Karpas-422 (cell line): ENCODE measurements around the gene PRKAG2. TPM values are rescaled to one million over a fixed set of nuclear protein-coding genes. Genes with fewer than 3 reads are reported as not detected.
A peak's percentile ranks its signal among the peaks of the same experiment; 100 is the strongest.

Source experiments
- DNase-seq: peaks from one replicate; pipeline ENCODE4 v3.0.0-alpha.2; 2015
- H2AFZ ChIP-seq: fragments of 200-600 bp; sonication (generic); 2 replicates; pipeline ENCODE4 v1.6.1; 2014; ENCODE audit warnings: antibody characterized with exemption, low read length, mixed read lengths
- H3K27ac ChIP-seq: fragments of 200-600 bp; sonication (generic); 2 replicates; pipeline ENCODE4 v1.5.1; 2014; ENCODE audit warnings: mild to moderate bottlenecking, low read length, moderate library complexity
- H3K27me3 ChIP-seq: fragments of 200-600 bp; sonication (generic); 2 replicates; pipeline ENCODE4 v1.6.1; 2014; ENCODE audit warnings: low read length, mixed read lengths
- H3K36me3 ChIP-seq: fragments of 200-600 bp; sonication (generic); 2 replicates; pipeline ENCODE4 v1.6.1; 2014; ENCODE audit warnings: low read length, mixed read lengths; ENCODE audit not compliant: insufficient read depth
- H3K4me1 ChIP-seq: fragments of 200-600 bp; sonication (generic); 2 replicates; pipeline ENCODE4 v1.6.1; 2014; ENCODE audit warnings: mild to moderate bottlenecking, low read length, mixed read lengths
- H3K4me2 ChIP-seq: fragments of 200-600 bp; sonication (generic); 2 replicates; pipeline ENCODE4 v1.6.1; 2014; ENCODE audit warnings: low read length, low read depth, mild to moderate bottlenecking; ENCODE audit not compliant: poor library complexity, severe bottlenecking
- H3K4me3 ChIP-seq: fragments of 200-600 bp; sonication (generic); 2 replicates; pipeline ENCODE4 v1.5.1; 2014; ENCODE audit warnings: mild to moderate bottlenecking, antibody characterized with exemption, low read length, mixed read lengths
- H3K79me2 ChIP-seq: fragments of 200-600 bp; sonication (generic); 2 replicates; pipeline ENCODE4 v1.6.1; 2014; ENCODE audit warnings: mild to moderate bottlenecking, low read length, mixed read lengths
- H3K9ac ChIP-seq: fragments of 200-600 bp; sonication (generic); 2 replicates; pipeline ENCODE4 v1.6.0; 2014; ENCODE audit warnings: low read length
- H3K9me2 ChIP-seq: fragments of 200-600 bp; sonication (generic), shearing (Covaris generic); replicated peaks from 2 replicates; pipeline ENCODE4 v1.6.0; 2014; ENCODE audit warnings: mild to moderate bottlenecking, low read length, moderate library complexity; ENCODE audit not compliant: insufficient read depth
- H3K9me3 ChIP-seq: fragments of 300-700, 200-600 bp; sonication (generic); 2 replicates; pipeline ENCODE4 v1.6.1; 2014; ENCODE audit warnings: low read length, mixed read lengths
- H4K20me1 ChIP-seq: fragments of 200-600 bp; sonication (generic); 2 replicates; pipeline ENCODE4 v1.6.1; 2014; ENCODE audit warnings: mild to moderate bottlenecking, antibody characterized with exemption, low read length, low read depth; ENCODE audit not compliant: insufficient read depth
- total RNA-seq: library from RNA; depleted of rRNA; stranded (reverse); fragments of >200 nt; shearing (Covaris generic); gene quantifications from 2 replicates; pipeline ENCODE4 v1.2.3, GENCODE V29; 2014; ENCODE audit warnings: low replicate concordance; rRNA removed

Gene PRKAG2
- 4.4 and 6.3 TPM in 2 replicates for total RNA-seq

GRCh38 chr7:151876899-151877777 lies at the start of gene PRKAG2:
Gene PRKAG2, minus strand, starts transcription at chr7:151877115. Its CDS starts 495 bp downstream, at chr7:151876620.
- Histone ChIP-seq H3K9ac (no peak within 1 kb of the TSS), H4K20me1 (no peaks in the 10 kb centered on the region)

DNA sequence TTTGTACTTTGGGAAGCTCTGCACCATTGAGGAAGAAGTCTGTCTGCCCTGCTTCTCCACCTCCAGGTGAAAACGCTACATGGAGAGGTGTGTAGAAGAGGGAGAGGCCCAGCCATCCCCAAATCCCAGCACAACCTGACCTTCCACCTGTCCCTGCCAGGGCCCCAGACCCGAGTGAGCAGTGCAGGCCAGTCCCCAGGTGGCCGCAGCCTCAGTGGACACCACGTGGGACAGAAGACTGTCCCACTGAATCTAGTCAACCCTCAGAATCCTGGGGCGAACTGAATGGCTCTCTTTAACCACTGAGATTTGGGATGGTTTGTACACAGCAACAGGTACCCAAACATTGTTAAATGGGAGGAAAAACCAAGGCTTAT lies 49.4 kb upstream of the PRKAG2 start:
- Histone ChIP-seq H3K27ac (no peak overlapping the region), H3K4me3 (no peak overlapping the region), H3K9ac (no peak overlapping the region), H3K36me3 (no peaks in the 10 kb centered on the region), H3K79me2 (no peaks in the 10 kb centered on the region), H2AFZ (no peak overlapping the region), H3K4me1 (no peaks in the 10 kb centered on the region), H3K4me2 (no peak overlapping the region), H3K9me3 (no peaks in the 10 kb centered on the region), H3K27me3 (no peaks in the 10 kb centered on the region), H3K9me2 (no peaks in the 10 kb centered on the region), H4K20me1 (no peaks in the 10 kb centered on the region)
- no peak for DNase-seq

More at GRCh38 chr7:151876899-151877777, at the start of gene PRKAG2:
- H3K4me1 ChIP-seq, result no peaks in the 10 kb centered on the region
- H3K79me2 ChIP-seq, result no peaks in the 10 kb centered on the region
- no peaks in the 10 kb centered on the region for H3K9me2 ChIP-seq
- H3K27ac ChIP-seq, result no peak within 1 kb of the TSS
- H3K9me3 ChIP-seq, result no peaks in the 10 kb centered on the region
- no peak within 1 kb of the TSS for H2AFZ ChIP-seq
- H3K4me2 ChIP-seq, result no peak within 1 kb of the TSS
- H3K4me3 ChIP-seq, result no peak within 1 kb of the TSS
- H3K27me3 ChIP-seq, result no peaks in the 10 kb centered on the region
- H3K36me3 ChIP-seq, result no peaks in the 10 kb centered on the region
- DNase-seq, result no peak

DNA sequence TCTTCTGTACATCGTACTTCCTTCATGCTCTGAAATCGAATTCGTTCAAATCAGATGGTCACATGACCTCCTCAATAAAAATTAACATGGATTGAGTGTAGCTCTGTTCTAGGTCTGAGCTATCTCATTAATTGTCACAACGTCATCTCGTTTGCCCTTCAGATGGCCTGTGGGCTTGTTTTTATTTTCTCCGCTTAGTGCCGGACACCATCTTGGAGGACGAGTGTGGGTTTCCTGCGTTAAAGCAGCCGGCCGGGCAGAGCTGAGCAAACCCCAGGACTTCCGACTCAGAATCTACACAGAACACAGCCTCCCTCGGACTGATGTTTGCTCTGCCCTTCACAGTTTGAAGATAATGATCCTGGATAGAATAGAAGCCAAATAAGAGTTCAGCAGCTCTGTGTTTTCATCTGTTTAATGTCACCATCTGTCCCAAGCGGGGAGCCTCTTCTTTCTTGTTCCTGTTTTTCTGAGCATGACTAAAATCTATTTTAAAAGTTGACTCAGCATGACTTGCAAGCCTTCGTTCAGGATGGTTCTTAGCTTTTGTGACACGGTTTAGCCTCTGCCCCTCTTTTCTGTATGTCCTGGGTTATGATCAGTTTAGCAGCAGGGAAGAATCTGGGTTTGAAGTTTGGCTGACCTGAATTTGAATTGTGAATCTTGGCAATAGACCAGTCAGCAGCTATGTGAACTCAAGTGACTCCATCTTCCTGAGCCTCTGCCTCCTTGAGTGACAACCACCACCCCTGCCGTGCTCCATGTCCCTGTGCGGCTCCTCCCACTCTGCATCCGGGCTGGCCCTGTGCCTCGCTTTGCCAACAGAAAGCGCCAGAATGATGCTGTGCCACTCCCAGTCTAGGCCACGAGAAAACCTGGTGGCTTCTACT lies 48.8 kb upstream of the PRKAG2 start:
- no peaks in the 10 kb centered on the region for H3K9me2 ChIP-seq
- H3K27ac ChIP-seq, result no peak overlapping the region
- H3K9me3 ChIP-seq, result no peaks in the 10 kb centered on the region
- no peaks in the 10 kb centered on the region for H3K79me2 ChIP-seq
- no peak overlapping the region for H2AFZ ChIP-seq
- no peaks in the 10 kb centered on the region for H3K27me3 ChIP-seq
- H3K9ac ChIP-seq, result no peak overlapping the region
- H3K4me1 ChIP-seq, result no peaks in the 10 kb centered on the region
- DNase-seq, result peak; percentile 51
- H3K4me2 ChIP-seq, result no peak overlapping the region
- no peaks in the 10 kb centered on the region for H3K36me3 ChIP-seq
- no peak overlapping the region for H3K4me3 ChIP-seq
- no peaks in the 10 kb centered on the region for H4K20me1 ChIP-seq

DNA sequence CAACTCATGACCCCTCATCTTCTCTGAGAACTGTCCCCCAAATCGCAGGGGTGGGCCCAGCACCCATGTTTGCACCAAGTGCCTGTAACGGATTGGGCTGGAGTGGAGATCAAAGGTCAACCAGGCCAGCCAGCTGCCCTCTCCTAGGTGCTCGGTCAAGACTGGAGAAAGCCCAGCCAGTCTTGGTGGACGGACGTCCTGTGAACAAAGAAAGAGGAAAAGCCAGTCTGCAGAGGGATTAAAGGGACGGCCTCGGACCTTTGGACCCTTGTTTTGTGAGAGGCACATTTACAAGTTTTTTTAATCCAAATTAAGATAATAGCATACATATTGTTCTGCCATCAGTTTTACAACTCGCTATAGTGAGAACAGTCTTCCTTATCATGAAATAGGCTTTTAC lies 47.6 kb upstream of the PRKAG2 start:
- H3K4me2 ChIP-seq, result no peak overlapping the region

GRCh38 chr7:151924001-151924400 lies 47.1 kb upstream of the PRKAG2 start:
- H2AFZ ChIP-seq, result no peak overlapping the region
- H3K27me3 ChIP-seq, result no peaks in the 10 kb centered on the region
- no peaks in the 10 kb centered on the region for H3K4me1 ChIP-seq
- H3K4me3 ChIP-seq, result no peak overlapping the region
- no peak overlapping the region for H3K9ac ChIP-seq
- no peak overlapping the region for H3K4me2 ChIP-seq
- H3K79me2 ChIP-seq, result no peaks in the 10 kb centered on the region
- no peaks in the 10 kb centered on the region for H3K9me2 ChIP-seq
- H3K9me3 ChIP-seq, result no peaks in the 10 kb centered on the region
- no peaks in the 10 kb centered on the region for H4K20me1 ChIP-seq
- no peak overlapping the region for H3K27ac ChIP-seq
- no peak for DNase-seq
- no peaks in the 10 kb centered on the region for H3K36me3 ChIP-seq

More for the DNA sequence above, 47.6 kb upstream of the PRKAG2 start:
- Histone ChIP-seq H3K79me2 (no peaks in the 10 kb centered on the region), H3K9me3 (no peaks in the 10 kb centered on the region), H3K4me1 (no peaks in the 10 kb centered on the region), H3K27ac (no peak overlapping the region), H3K9ac (no peak overlapping the region), H3K27me3 (no peaks in the 10 kb centered on the region), H2AFZ (no peak overlapping the region), H3K9me2 (no peaks in the 10 kb centered on the region), H3K36me3 (no peaks in the 10 kb centered on the region), H4K20me1 (no peaks in the 10 kb centered on the region), H3K4me3 (no peak overlapping the region)
- DNase-seq, result no peak

DNA sequence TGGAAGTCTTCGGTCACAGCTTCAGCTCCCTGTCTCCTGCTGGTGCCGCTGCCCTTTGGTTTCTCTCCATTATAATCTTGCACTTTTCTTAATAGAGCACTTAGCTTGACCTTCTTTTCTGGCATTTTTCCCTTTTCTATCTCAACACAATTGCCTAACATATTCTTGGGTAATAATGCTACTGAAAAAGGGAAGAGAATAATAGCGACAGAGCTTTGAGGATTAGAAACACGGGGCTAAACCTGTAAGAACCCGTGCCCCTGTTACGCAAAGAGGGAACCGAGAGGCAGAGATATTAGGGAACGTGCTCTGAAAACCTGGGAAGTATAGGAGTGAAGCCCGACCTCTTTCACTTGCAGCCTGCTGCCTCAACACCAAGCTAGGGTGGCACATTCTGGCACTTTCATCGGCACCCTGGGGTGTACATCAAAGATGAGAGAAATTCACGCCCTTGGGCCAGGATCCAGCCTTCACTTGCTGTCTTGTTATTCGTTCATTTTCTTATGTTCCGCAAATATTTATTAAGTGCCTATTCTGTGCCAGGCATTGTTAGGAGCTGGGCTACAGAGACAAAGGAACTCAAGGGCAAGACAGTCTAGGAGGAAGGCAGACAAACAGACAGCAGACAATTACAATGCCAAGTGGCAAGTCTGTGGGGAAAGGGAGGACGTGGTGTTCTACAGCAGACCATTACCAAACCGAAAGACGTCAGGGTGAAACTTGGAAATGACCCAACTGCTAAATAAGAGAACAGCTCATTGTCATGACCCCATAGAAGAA lies 46.4 kb upstream of the PRKAG2 start:
- Histone ChIP-seq H3K4me2 (no peak overlapping the region), H3K9ac (no peak overlapping the region), H3K4me3 (no peak overlapping the region), H2AFZ (no peak overlapping the region), H3K9me3 (no peaks in the 10 kb centered on the region), H3K9me2 (no peaks in the 10 kb centered on the region), H3K27me3 (no peaks in the 10 kb centered on the region), H3K4me1 (no peaks in the 10 kb centered on the region), H3K79me2 (no peaks in the 10 kb centered on the region), H3K36me3 (no peaks in the 10 kb centered on the region), H3K27ac (no peak overlapping the region), H4K20me1 (no peaks in the 10 kb centered on the region)
- no peak for DNase-seq

GRCh38 chr7:151921451-151921850 lies 44.5 kb upstream of the PRKAG2 start:
- no peaks in the 10 kb centered on the region for H3K9me2 ChIP-seq
- H3K27me3 ChIP-seq, result no peaks in the 10 kb centered on the region
- no peak for DNase-seq
- H3K27ac ChIP-seq, result no peak overlapping the region
- H3K4me2 ChIP-seq, result no peak overlapping the region
- H2AFZ ChIP-seq, result no peak overlapping the region
- no peaks in the 10 kb centered on the region for H3K9me3 ChIP-seq
- H3K4me1 ChIP-seq, result no peaks in the 10 kb centered on the region
- H4K20me1 ChIP-seq, result no peaks in the 10 kb centered on the region
- no peaks in the 10 kb centered on the region for H3K36me3 ChIP-seq
- H3K4me3 ChIP-seq, result no peak overlapping the region
- no peaks in the 10 kb centered on the region for H3K79me2 ChIP-seq
- no peak overlapping the region for H3K9ac ChIP-seq
